Activated T-cell treated with anti-CD3 and anti-CD28 coated beads for 1 hour (primary cell): ENCODE data around the gene SLC51A.
A peak's percentile ranks its signal among the peaks of the same experiment; 100 is the strongest.
"Not testable (repeated sequence)": the region's sequence is repeated elsewhere in the genome, so short reads cannot be mapped to it uniquely, and the experiment has no call there.

Experiments
- DNase-seq: peaks from one replicate; pipeline ENCODE4 v3.0.0-alpha.2; 2020; ENCODE audit warnings: low read depth

SLC51A gene

DNA sequence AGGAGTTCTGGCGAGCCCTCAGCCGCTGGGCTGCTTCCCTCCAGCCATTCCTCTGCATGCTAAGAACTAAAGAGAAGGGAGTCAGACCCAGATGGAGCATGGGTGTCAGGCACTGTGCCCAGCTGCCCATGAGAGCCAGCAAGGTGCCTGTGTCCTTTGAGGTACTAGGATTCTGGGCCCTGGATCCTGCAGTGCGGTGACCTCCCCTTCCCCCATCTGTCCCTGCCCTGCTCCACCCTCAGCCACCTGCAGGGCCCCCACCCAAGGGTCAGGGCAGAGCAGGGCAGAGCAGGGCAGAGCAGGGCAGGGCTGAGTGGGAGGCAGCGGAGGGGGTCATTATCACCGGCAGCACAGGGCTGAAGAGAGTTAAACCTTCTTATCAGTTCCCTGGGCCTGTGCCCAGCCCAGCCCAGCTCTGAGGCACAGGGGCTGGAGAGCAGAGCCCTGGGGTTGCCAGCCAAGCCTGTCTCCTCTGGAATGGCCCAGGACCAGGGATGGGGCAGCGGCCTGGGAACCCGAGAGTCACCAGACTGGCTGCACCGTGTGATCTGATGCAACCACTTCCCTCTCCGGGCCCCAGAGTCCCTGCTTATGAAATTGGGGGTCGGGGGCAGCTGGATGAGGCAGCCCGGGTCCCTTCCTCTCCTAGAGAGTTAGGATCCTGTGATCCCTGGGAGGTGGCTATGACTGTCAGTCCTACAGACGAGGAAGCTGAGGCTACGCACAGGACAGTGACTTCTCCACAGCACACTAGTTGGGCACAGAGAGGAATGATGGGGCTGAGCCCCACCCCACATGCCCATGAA, 22.4 kb upstream of the SLC51A start:
- DNase-seq = no peak

- DNase-seq = no peak
These were observed 21.8 kb upstream of the SLC51A start for GRCh38 chr3:196194542-196194915.

GRCh38 chr3:196195664-196196265, 20.6 kb upstream of the SLC51A start:
- no peak for DNase-seq

- no peak for DNase-seq
These were observed 18.8 kb upstream of the SLC51A start for GRCh38 chr3:196197524-196197923.

DNA sequence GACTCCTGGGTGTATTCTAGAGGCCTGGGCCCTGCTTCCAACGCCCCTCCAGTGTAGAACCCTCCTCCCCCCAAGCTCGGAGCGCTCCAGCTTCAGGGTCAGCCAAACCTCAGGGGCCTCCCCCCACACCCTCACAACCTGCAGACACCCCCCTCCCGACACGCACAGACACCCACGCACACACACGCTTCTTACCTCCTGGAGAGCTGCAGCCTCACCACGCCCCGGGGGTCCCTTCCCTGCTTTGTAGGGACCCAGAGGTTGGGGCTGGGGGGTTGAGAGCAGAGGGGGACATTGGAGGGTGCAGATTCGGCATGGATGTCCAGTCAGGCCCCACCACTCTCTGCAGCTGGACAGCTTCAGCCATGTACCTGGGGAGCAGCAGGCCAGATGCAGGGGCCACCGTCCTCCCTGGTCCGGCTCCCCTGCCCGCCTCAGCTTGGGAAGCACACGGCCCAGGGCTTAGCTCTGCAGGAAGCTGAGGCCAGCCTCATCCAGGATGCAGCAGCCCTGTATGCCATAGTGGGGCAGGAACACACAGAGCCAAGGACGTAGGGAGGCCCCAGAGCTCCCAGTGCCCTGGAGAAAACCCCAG, 18.2 kb upstream of the SLC51A start:
- DNase-seq = no peak

DNA sequence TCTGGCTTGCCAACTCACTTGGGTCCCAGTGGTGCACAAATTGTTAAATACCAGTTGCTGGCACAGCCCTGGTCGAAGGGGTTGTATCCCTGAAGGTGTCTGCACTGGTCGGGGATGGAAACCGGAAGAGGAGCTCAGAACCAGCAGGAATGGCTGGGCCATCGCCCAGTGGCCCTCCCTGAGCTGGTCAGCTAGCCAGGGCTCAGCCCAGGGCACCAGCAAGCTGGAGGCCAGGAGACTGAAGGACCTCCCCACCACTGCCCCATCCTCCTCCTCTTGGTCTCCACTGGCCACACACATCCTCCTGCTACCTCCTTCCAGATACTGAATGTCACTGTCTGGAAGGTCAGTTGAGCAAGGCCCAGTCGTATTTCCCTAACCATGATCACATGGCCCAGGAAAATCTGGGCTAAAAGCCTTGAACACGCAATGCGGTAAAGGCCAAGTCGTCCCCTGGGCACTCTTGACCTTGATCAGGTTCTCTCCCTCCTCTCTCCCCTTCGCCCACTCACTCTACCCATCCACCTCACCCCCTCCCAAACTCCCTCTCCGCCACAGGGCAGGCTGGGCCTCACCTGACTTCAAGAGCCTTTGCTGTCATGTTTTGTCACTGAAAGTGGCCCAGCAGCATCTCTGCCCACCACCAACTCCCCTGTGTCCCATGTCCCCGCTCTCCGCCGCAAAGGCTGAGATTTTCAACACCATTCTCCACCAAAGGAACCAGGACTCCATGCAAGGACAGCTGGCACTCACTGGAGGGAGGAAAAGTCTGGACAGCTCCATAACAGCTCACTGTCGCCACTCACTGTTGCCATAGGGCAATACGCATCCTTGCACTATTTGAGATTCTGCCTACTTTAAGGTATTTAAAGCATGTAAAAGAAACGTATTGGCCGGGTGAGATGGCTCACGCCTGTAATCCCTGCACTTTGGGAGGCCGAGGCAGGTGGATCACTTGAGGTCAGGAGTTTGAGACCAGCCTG, 17.3 kb upstream of the SLC51A start:
- DNase-seq = no peak

GRCh38 chr3:196202516-196202970, 13.8 kb upstream of the SLC51A start:
- no peak for DNase-seq

DNA sequence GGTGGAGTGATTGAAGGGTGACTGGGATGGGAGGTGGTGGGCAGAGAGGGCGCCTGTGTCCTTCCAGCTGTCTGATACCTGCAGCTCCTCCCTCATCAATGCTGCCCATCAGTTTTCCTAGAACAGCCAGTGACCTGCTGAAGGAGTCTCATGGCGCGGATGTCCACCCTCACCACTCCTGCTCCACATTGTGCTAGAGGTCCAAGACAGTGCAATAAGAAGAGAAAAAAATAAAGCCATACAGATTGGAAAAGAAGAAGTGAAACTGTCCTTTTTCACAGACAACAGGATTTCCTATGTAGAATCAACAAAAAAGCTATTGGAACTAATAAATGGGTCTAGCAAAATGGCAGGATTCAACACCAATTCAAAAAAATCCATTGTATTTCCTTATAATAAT, 12.5 kb upstream of the SLC51A start:
- no peak for DNase-seq

GRCh38 chr3:196205442-196206205, 10.7 kb upstream of the SLC51A start:
- DNase-seq = not testable (repeated sequence)

DNA sequence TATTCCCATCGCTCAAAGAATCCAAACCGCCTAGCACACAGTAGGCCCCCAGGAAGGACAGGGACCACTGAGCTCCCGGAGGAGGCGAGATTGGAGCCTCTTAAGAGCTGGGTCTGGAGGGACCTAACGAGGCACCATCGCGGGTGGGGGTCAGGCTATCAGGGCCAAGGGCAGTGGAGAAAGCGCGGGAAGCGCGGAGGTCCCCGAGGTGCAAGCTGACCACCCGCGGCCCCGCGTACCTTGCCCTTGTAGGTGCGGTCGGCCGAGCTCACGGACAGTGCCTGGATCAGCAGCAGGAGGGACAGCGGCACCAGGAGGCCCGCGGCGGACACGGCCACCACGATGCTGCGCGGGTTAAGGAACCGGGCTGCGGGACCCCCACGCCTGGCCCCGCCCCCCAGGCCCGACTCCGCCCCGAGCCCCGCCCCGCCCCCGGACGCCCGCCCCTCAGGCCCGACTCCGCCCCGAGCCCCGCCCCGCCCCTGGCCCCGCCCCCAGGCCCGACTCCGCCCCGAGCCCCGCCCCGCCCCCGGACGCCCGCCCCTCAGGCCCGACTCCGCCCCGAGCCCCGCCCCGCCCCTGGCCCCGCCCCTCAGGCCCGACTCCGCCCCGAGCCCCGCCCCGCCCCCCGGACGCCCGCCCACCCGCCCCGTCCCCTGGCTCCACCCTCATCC, 9.0 kb upstream of the SLC51A start:
- peak; percentile 48 for DNase-seq

DNA sequence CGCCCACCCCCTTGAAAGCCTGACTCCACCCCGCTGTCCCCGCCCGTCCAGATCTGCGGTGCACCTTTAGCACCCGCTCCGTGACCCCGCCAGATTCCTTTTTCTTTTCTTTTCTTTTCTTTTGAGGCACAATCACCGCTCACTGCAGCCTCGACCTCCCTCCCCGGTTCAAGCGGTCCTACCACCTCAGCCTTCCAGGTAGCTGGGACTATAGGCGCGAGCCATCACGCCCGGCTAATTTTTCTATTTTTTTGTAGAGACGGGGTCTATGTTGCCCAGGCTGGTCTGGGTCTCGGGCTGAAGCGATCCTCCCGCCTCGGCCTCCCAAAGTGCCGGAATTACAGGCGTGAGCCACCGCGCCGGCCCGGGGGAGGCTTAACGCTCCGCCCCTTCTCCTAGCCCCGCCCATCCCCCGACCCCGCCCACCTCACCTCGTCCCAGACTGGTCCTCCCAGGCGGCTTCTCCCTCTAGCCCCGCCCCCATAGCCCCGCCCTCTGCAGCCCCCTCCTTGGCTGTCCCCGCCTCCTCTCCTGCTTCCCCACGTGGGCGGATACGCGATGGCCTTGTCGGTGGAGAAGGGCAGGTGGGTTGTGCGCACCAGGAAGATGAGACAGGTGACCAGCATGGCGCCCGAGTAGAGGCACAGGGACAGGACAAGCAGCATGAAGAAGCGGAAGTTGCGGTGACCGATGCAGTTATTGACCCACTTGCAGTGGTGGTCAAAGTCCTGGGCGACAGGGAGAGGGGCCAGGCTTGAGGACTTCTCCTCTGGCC, 8.3 kb upstream of the SLC51A start:
- peak; percentile 48 for DNase-seq

GRCh38 chr3:196208942-196209695, 7.2 kb upstream of the SLC51A start:
- no peak for DNase-seq

- DNase-seq = not testable (repeated sequence)
These were observed 6.2 kb upstream of the SLC51A start for GRCh38 chr3:196209944-196210672.

GRCh38 chr3:196210673-196211556, 5.4 kb upstream of the SLC51A start, which contains the start of gene ZDHHC19:
TSS of gene ZDHHC19 (minus strand) at chr3:196211400. CDS start at chr3:196211315, 85 bp downstream.
- no peak for DNase-seq

DNA sequence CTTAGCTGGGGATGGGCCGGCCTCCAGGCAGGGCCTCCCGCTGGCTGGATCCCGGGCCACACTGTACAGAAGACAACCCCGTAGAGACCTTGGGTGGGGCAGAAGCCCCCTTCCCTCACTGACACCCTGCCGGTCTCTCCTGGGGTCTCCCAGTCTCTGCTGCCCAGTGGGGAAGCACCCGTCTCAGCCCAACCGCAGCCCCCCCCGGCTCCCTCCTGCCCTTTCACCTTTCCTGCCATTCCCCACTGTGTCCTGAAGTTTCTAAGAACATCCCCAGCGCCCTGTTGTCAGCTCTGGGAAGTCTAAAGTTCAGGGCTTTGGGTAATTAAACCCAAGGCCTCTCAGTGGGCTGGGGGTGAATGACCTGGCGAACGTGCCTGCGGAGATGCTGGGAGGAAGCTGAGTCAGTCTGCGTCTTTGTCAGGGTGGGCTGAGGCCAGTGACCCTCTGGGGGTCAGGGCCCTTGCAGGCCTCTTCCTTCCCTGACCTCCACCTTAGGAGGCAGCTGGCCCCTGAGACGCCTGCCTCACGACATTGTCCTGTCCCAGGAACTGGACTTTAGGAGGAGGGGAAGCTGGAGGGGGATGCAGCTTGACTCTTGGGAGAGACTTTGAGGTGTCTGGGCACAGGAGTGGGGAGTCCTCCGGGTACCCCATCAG, 1.4 kb upstream of the SLC51A start:
- DNase-seq = no peak

- no peak for DNase-seq
These were observed 777 bp upstream of the SLC51A start for GRCh38 chr3:196215493-196216020.
